ENCODE data around the gene ADAMTS12. TPM values are rescaled to one million over a fixed set of nuclear protein-coding genes. Genes with fewer than 3 reads are reported as not detected.
A peak's percentile ranks its signal among the peaks of the same experiment; 100 is the strongest.

The ADAMTS12 gene
- total RNA-seq, 6 experiments from 2014 or later = 42.2 to 49.7 (median 47.2) TPM

GRCh38 chr5:33843579-33843978 lies 48.2 kb downstream of the ADAMTS12 start:
- DNase-seq = peak; percentile 73
- no peak for TF ChIP-seq CTCF (IDR thresholded peaks at IDR 0.05)
- Mint-ChIP-seq H3K27ac (peak overlapping the region; percentile 91), H3K4me3 (peak overlapping the region; percentile 66), H3K4me1 (ENCODE audit: low read depth) (peaks cover 79% of the 10 kb centered on the region), H3K9me3 (no peaks in the 10 kb centered on the region), H3K36me3 (ENCODE audit: low read depth) (peaks cover 36% of the 10 kb centered on the region), H3K27me3 (ENCODE audit: insufficient read depth) (peaks cover 2% of the 10 kb centered on the region)

GRCh38 chr5:33842456-33842855 lies 49.3 kb downstream of the ADAMTS12 start:
- H3K4me3 Mint-ChIP-seq = peak overlapping the region; percentile 66
- H3K4me1 Mint-ChIP-seq (ENCODE audit: low read depth) = peaks cover 90% of the 10 kb centered on the region
- peak overlapping the region; percentile 91 for H3K27ac Mint-ChIP-seq
- DNase-seq = no peak
- H3K36me3 Mint-ChIP-seq (ENCODE audit: low read depth) = peaks cover 47% of the 10 kb centered on the region
- peaks cover 2% of the 10 kb centered on the region for H3K27me3 Mint-ChIP-seq (ENCODE audit: insufficient read depth)
- no peak for TF ChIP-seq CTCF (IDR thresholded peaks at IDR 0.05)
- H3K9me3 Mint-ChIP-seq = no peaks in the 10 kb centered on the region

GRCh38 chr5:33841891-33842290 lies 49.9 kb downstream of the ADAMTS12 start:
- DNase-seq = no peak
- no peak for TF ChIP-seq CTCF (IDR thresholded peaks at IDR 0.05)
- H3K4me3 Mint-ChIP-seq = peak overlapping the region; percentile 18; the same call in 1 of the 2 replicates
- peaks cover 91% of the 10 kb centered on the region for H3K4me1 Mint-ChIP-seq (ENCODE audit: low read depth)
- peak overlapping the region; percentile 91 for H3K27ac Mint-ChIP-seq
- H3K9me3 Mint-ChIP-seq = no peaks in the 10 kb centered on the region
- H3K27me3 Mint-ChIP-seq (ENCODE audit: insufficient read depth) = no peaks in the 10 kb centered on the region; the same call in 1 of the 2 replicates
- H3K36me3 Mint-ChIP-seq (ENCODE audit: low read depth) = peaks cover 49% of the 10 kb centered on the region

GRCh38 chr5:33840927-33841547 lies 50.8 kb downstream of the ADAMTS12 start:
- Mint-ChIP-seq H3K27ac (peak overlapping the region; percentile 91), H3K27me3 (ENCODE audit: insufficient read depth) (peaks cover 3% of the 10 kb centered on the region), H3K4me1 (ENCODE audit: low read depth) (peaks cover 91% of the 10 kb centered on the region), H3K4me3 (no peak overlapping the region), H3K36me3 (ENCODE audit: low read depth) (peaks cover 47% of the 10 kb centered on the region), H3K9me3 (no peaks in the 10 kb centered on the region)
- DNase-seq = no peak
- no peak for TF ChIP-seq CTCF (IDR thresholded peaks at IDR 0.05)

- DNase-seq = no peak
- no peaks in the 10 kb centered on the region for H3K9me3 Mint-ChIP-seq
- TF ChIP-seq CTCF (IDR thresholded peaks at IDR 0.05) = no peak
- H3K27ac Mint-ChIP-seq = peak overlapping the region; percentile 36
- peaks cover 91% of the 10 kb centered on the region for H3K4me1 Mint-ChIP-seq (ENCODE audit: low read depth)
- peaks cover 63% of the 10 kb centered on the region for H3K36me3 Mint-ChIP-seq (ENCODE audit: low read depth)
- H3K27me3 Mint-ChIP-seq (ENCODE audit: insufficient read depth) = peaks cover 3% of the 10 kb centered on the region
- no peak overlapping the region for H3K4me3 Mint-ChIP-seq
These were observed 54.5 kb downstream of the ADAMTS12 start for GRCh38 chr5:33837301-33837700.
